Heart left ventricle (tissue), 16 donors: Measurements from ENCODE around the gene E2F1. TPM values are rescaled to one million over a fixed set of nuclear protein-coding genes. Genes with fewer than 3 reads are reported as not detected.

Experiments used
- ATAC-seq, 4 donors: fragments of 200-7000 bp; cut with Tn5 transposase; one replicate each; pipeline ENCODE4 v1.9.1; 2020 to 2022; ENCODE audit warnings: moderate library complexity in 4 of 4, mild to moderate bottlenecking in 3 of 4, moderate number of reproducible peaks in 1 of 4
- DNase-seq, 5 donors: peaks; one replicate each; pipeline ENCODE4 v3.0.0-alpha.2; 2020
- H3K27ac ChIP-seq, 12 donors: fragments of 200-600 bp; sonication (generic) in 4 of 12; one replicate each; pipeline versions ENCODE4 v1.5.0 to v1.8.0; 2016 to 2022; ENCODE audit warnings: mild to moderate bottlenecking in 2 of 12
- H3K27me3 ChIP-seq, 9 donors: fragments of 200-600 bp; sonication (generic) in 2 of 9; one replicate each; pipeline versions ENCODE4 v1.5.1 to v1.8.0; 2016 to 2022; ENCODE audit warnings: mild to moderate bottlenecking in 3 of 9
- H3K36me3 ChIP-seq, 9 donors: fragments of 200-600 bp; sonication (generic) in 2 of 9; one replicate each; pipeline versions ENCODE4 v1.5.0 to v1.8.0; 2018 to 2022; ENCODE audit warnings: mild to moderate bottlenecking in 2 of 9
- H3K4me1 ChIP-seq, 12 donors: fragments of 200-600 bp; sonication (generic) in 4 of 12; one replicate each; pipeline versions ENCODE4 v1.5.0 to v1.8.0; 2016 to 2022; ENCODE audit warnings: mild to moderate bottlenecking in 3 of 12
- H3K4me3 ChIP-seq, 12 donors: fragments of 200-600 bp; sonication (generic) in 4 of 12; one replicate each; pipeline versions ENCODE4 v1.5.0 to v1.8.0; 2017 to 2022; ENCODE audit warnings: mild to moderate bottlenecking in 9 of 12, moderate library complexity in 4 of 12
- H3K9me3 ChIP-seq, 12 donors: fragments of 200-600 bp; sonication (generic) in 4 of 12; one replicate each; pipeline versions ENCODE4 v1.5.0 to v1.8.0; 2016 to 2022; ENCODE audit warnings: mild to moderate bottlenecking in 1 of 12
- POLR2A ChIP-seq, 2 donors: fragments of 450-650 bp; IDR thresholded peaks; one replicate each; pipeline ENCODE4 v1.6.1; 2017; ENCODE audit warnings: antibody characterized with exemption in 2 of 2, mild to moderate bottlenecking in 2 of 2, moderate library complexity in 2 of 2
- WGBS, 4 donors: extraction: QIAGEN DNeasy Blood & Tissue Kit in 2 of 4; methylation state at CpG; one replicate each; pipeline versions ENCODE4 v1.1.5 to v1.1.7; 2013 to 2018; 5-methylcytosine and 5-hydroxymethylcytosine counted together
- intact Hi-C, 10 donors: fragments of 100-400 bp; cut with DNase I; formaldehyde crosslinking; loops; one replicate each; pipeline versions ENCODE4 v1.11.1 to v1.14.2; 2022
- polyA plus RNA-seq, 2 donors: library from polyadenylated mRNA; stranded (reverse); fragments of 200-250 nt; gene quantifications; one replicate each; pipeline ENCODE4 v1.2.3, GENCODE V29; 2013
- total RNA-seq, 9 donors: library from RNA; depleted of rRNA in 2 of 9; stranded (reverse); fragments of >200 nt in 2 of 9; fragmentation: NEBNext Ultra II Directional in 3 of 9; extraction: Animal tissue kit (Norgen Biotek cat#: 25700) in 3 of 9; gene quantifications; one replicate each; pipeline versions ENCODE4 v1.1.0 to v1.2.4, GENCODE V29; 2016 to 2023
- TF ChIP-seq, protein P1 (sequence below), 12 donors: fragments of 200-600 bp; sonication (generic) in 4 of 12; IDR thresholded peaks; one replicate each; pipeline versions ENCODE4 v1.5.0 to v1.8.0; 2018 to 2022; ENCODE audit warnings: antibody characterized with exemption in 12 of 12, mild to moderate bottlenecking in 5 of 12
- donor health status: ischemic (EF 13 %, LVEDD 7.1; RV severe dilation, severe dysfunction).
- donor health status: healthy with polysubstance abuse.
- donor health status: DM: no; HTN: yes; CAD: no.
- donor health status: DM: no; HTN: no; CAD: no.
- donor health status: ischemic (EF 25% LVEDD 6.9; RV normal size, moderate dysfunction).
- donor health status: ischemic (EF 25% LVEDD 5.7; RV mildly dilated, moderate dysfunction).
- donor health status: healthy.
- donor health status: DM: yes; HTN: yes; CAD: no.
- donor health status: ischemic (EF 35%, LVEDD 5.7; RV mildly dilated, moderate dysfunction).
- donor health status: nonischemic (EF 11% LVEDD 7.7; RV severe dilation, severe dysfunction).
- donor health status: DM: yes; HTN: yes; CAD: no.
- donor health status: PGD.
- donor health status: ischemic (EF 29% LVEDD 5.4; RV normal size, mild dysfunction).
- donor health status: nonischemic (EF 23%, LVEDD 6.1; RV moderate dilation, normal function).

Gene E2F1
- total and polyA plus RNA-seq, 11 donors = 0.32 to 6.4 (median 1.1) TPM

DNA sequence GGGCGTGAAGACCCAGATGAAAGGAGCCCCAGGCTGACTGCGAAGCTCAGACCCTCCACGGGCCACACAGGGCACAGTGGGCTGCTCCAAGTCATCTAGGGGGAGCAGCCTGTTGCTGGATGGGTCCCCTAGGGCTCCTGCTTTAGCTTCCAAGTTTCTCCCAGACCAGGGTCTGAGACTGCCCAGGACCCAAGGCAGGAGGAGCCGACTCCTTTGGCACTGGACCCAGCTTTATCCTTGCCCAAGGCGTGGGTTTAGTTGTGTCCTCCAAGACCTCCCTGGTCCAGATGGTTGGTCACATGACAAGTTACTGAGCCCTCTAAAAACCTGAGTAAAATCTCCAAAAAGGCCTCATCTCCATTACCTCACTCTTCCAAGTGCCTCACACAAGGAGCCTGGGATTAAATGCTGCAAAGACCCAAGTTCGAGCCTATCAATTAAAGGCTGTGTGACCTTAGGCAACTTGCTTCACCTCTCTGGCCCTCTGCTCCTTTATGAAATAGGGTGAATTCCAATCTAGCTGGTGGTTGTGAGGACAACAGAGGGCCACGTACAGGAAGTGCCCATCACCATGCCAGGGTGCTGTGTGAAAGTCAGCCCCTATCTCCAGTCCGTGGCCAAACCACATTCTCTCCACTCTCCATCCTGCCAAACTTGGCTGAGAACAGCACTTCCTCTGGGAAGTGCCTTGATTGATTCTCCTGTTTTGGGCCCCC is 14.5 kb downstream of the E2F1 start:
- 72 to 76% (median 74%) methylated on average over 8 of the region's 8 CpGs for WGBS, 4 donors
- ATAC-seq (no peak), DNase-seq (peak in 1 of 5 donors; percentile 23)
- no peaks in the 10 kb centered on the region for H3K27me3 ChIP-seq
- intact Hi-C loops = loop anchor here in 2 of 10 donors (5.0 kb wide), 1 partner anchor 61 kb away; the partner anchor contains the start of gene ZNF341 (in 2 of the 2)
- H3K4me1 ChIP-seq = peaks cover 0 to 57% (median 41%) of the 10 kb centered on the region in 12 donors
- no peak overlapping the region for H3K4me3 ChIP-seq
- no peaks in the 10 kb centered on the region for H3K9me3 ChIP-seq
- TF ChIP-seq, protein P1, sequence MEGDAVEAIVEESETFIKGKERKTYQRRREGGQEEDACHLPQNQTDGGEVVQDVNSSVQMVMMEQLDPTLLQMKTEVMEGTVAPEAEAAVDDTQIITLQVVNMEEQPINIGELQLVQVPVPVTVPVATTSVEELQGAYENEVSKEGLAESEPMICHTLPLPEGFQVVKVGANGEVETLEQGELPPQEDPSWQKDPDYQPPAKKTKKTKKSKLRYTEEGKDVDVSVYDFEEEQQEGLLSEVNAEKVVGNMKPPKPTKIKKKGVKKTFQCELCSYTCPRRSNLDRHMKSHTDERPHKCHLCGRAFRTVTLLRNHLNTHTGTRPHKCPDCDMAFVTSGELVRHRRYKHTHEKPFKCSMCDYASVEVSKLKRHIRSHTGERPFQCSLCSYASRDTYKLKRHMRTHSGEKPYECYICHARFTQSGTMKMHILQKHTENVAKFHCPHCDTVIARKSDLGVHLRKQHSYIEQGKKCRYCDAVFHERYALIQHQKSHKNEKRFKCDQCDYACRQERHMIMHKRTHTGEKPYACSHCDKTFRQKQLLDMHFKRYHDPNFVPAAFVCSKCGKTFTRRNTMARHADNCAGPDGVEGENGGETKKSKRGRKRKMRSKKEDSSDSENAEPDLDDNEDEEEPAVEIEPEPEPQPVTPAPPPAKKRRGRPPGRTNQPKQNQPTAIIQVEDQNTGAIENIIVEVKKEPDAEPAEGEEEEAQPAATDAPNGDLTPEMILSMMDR (IDR thresholded peaks at IDR 0.05) = no peak
- TF ChIP-seq POLR2A (IDR thresholded peaks at IDR 0.05) = no peak
- no peak overlapping the region for H3K27ac ChIP-seq
- peaks cover 0 to 34% (median 8%) of the 10 kb centered on the region in 9 donors for H3K36me3 ChIP-seq

DNA sequence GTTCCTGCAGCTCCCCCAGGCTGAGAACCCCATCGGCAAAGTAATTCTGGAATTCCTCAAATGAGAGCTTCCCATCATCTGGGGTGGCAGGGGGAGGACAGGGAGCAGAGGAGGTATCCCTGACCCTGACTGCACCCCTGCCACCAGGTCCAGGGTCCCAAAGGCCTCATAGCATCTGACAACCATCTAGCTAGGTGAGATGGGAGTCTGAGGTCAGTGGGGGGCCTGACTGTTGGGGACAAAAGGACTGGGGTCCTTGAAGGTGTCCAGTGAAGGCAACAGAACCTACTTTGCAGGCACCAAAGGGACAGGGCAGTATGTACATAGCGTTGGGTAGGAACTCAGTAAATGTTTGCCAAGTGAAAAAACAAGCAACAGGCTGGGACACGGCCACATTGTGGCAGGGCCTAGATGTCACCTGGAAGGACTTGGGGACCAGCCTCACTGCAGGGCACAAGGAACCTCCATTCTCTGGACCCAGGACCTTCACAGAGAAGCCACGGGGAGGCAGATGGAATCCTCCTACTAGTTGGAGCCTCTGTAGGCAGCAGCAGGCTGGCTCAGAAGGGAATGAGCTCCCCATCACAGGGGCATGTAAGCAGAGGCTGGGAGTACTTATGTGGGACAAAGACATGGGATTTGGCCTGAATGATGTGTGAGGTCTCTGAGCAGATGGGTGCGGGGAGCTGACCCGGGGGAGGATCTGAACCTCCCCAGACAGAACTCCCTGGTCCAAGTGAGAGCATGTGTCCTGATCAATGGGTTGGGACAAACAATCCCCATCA is 15.3 kb downstream of the E2F1 start:
- Histone ChIP-seq H3K27me3 (no peaks in the 10 kb centered on the region), H3K9me3 (no peaks in the 10 kb centered on the region), H3K4me3 (no peak overlapping the region), H3K36me3 (peaks cover 0 to 34% (median 8%) of the 10 kb centered on the region in 9 donors), H3K27ac (no peak overlapping the region), H3K4me1 (peaks cover 3 to 63% (median 46%) of the 10 kb centered on the region in 12 donors)
- ATAC-seq (no peak), DNase-seq (no peak)
- TF ChIP-seq POLR2A (IDR thresholded peaks at IDR 0.05) = no peak
- TF ChIP-seq, protein P1 (IDR thresholded peaks at IDR 0.05) = no peak
- 87 to 95% (median 92%) methylated on average over 6 of the region's 6 CpGs for WGBS, 4 donors
- intact Hi-C loops = loop anchor here in 2 of 10 donors (5.0 kb wide), 1 partner anchor 61 kb away; the partner anchor contains the start of gene ZNF341 (in 2 of the 2)

DNA sequence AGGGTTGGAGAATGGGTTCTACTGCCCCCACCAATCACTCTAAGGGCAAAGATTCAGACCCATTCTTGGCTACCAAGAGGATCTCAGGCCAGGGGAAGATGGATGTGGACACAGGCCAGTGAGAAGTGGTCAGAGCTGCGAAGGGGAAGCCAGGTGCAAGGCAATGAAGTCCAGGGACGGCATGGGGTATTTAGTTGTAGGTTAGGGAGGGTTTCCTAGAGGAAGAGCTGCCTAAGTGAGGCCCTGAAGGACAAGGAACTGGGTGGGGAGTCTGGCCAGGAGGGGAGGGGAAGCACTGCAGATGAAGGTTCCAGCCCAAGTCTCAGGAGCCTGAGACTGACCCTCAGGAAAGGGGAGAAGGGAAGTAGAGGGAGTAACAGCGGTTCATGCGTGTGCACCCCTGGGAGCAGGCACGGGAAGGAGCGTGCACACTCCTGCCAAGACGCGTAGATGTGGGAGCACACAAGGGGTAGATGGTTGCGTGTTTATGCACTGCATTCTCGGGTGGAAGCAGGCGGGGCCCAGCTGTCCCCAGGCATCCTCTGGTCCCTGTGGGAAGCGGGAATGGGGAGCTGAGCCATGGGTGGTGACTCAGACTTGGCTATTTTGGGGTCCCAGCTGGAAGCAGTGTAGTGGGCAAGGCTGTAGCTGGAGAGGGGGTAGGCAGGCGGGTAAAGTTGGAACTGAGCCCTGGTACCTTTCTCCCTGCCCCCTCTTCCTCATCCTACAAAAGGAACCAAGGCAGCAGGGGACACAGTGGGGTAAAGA is 16.1 kb downstream of the E2F1 start:
- no peak for ATAC-seq
- H3K9me3 ChIP-seq = no peaks in the 10 kb centered on the region
- H3K27me3 ChIP-seq = no peaks in the 10 kb centered on the region
- H3K36me3 ChIP-seq = peaks cover 0 to 34% (median 8%) of the 10 kb centered on the region in 9 donors
- peaks cover 3 to 61% (median 40%) of the 10 kb centered on the region in 12 donors for H3K4me1 ChIP-seq
- no peak overlapping the region for H3K4me3 ChIP-seq
- peak in 2 of 5 donors; percentile 26 to 30 for DNase-seq
- TF ChIP-seq, protein P1 (IDR thresholded peaks at IDR 0.05) = no peak
- no peak for TF ChIP-seq POLR2A (IDR thresholded peaks at IDR 0.05)
- 56 to 63% (median 59%) methylated on average over 13 of the region's 13 CpGs for WGBS, 4 donors
- no peak overlapping the region for H3K27ac ChIP-seq
- intact Hi-C loops = loop anchor here in 6 of 10 donors (2.0 to 5.0 kb wide), 5 partner anchors 62 to 268 kb away; partner anchors contain the start of genes ZNF341 (in 3 of the 6) and CDK5RAP1 (in 1 of the 6)
